ENCODE results near the gene ALKBH7.
"Not testable (repeated sequence)": the region's sequence is repeated elsewhere in the genome, so short reads cannot be mapped to it uniquely, and the experiment has no call there.

Gene ALKBH7, protein sequence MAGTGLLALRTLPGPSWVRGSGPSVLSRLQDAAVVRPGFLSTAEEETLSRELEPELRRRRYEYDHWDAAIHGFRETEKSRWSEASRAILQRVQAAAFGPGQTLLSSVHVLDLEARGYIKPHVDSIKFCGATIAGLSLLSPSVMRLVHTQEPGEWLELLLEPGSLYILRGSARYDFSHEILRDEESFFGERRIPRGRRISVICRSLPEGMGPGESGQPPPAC

DNA sequence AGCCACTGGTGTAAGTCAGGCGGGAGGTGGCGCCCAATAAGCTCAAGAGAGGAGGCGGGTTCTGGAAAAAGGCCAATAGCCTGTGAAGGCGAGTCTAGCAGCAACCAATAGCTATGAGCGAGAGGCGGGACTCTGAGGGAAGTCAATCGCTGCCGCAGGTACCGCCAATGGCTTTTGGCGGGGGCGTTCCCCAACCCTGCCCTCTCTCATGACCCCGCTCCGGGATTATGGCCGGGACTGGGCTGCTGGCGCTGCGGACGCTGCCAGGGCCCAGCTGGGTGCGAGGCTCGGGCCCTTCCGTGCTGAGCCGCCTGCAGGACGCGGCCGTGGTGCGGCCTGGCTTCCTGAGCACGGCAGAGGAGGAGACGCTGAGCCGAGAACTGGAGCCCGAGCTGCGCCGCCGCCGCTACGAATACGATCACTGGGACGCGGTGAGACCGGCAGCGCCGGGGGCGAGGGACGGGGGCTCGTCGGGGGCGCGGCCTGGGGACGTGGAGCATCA lies at the start of gene ALKBH7:
TSS of gene ALKBH7 (plus strand) at position 201 of the 502 bp plus-strand sequence. CDS start at position 228, 27 bp downstream.
- DNase-seq, result peak; percentile 100

DNA sequence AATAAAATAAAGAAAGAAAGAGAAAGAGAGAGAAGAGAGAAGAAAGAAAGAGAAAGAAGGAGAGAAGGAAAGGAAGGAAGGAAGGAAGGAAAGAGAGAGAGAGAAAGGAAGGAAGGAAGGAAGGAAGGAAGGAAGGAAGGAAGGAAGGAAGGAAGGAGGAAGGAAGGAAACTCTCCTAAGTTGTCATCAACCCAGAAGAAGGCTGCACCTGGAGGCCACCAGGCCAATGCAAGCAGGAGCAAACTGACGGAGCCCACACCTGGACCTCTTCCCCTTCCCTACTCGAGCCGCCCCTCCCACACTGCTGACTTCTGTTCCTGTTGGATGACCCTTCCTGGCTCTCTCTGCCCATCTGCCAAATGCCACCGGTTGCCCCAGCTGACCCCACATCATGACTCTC lies 47.8 kb upstream of the ALKBH7 start:
- peak; percentile 20 for DNase-seq

DNA sequence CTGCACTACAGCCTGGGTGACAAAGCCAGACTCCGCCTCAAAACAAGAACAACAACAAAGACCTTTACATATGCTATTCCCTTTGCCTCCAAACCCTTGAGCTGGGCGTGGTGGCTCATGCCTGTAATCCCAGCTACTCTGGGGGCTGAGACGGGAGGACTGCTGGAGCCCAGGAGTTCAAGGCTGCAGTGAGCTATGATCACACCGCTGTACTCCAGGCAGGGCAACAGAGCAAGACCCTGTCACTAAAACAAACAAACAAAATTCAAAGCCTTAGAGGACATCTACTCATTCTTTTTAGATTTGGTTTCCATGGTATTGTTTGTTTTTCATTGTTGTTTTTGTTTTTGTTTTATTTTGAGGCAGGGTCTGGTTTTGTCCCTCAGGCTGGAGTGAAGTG lies 47.0 kb upstream of the ALKBH7 start:
- no peak for DNase-seq

DNA sequence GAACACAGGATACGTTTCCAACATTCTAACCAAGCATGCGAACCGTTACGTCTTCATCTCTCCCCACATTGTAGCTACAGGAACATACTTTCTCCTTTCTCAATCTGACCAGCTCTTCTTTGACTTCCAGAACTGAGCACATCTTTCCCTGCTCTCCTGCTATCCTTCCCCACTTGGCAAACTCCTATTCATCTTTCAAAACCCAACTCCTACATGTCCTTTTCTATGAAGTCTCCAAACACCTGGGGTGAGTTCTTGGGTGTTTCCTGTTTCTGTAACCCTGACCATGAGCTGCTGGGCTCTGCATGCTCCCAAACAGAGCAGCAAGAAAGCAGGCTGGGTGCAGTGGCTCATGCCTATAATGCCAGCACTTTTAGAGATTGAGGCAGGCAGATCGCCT lies 45.8 kb upstream of the ALKBH7 start:
- DNase-seq, result no peak

DNA sequence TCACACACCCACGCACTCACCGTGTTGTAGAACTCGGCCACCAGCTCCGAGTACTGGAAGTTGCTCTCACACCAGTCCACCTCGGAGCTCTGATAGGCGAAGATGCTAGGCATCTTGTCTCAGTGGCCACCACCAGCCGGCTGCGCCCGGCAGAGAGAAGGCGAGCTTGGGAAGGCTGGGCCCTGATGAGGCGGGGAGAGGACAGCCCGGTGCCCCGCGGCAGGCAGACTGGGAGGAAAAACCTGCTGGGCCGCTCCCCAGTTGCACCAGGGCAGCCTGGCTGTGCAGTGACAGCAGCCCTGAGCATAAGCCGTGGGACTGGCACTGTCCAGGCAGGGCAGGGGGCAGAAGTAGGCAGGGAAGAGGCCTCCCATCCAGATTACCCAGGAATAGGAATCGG lies 39.2 kb upstream of the ALKBH7 start, which contains the start of gene ACER1:
TSS of gene ACER1 (minus strand) at position 174 of the 400 bp plus-strand sequence. CDS start at position 113, 61 bp downstream.
- DNase-seq, result no peak

DNA sequence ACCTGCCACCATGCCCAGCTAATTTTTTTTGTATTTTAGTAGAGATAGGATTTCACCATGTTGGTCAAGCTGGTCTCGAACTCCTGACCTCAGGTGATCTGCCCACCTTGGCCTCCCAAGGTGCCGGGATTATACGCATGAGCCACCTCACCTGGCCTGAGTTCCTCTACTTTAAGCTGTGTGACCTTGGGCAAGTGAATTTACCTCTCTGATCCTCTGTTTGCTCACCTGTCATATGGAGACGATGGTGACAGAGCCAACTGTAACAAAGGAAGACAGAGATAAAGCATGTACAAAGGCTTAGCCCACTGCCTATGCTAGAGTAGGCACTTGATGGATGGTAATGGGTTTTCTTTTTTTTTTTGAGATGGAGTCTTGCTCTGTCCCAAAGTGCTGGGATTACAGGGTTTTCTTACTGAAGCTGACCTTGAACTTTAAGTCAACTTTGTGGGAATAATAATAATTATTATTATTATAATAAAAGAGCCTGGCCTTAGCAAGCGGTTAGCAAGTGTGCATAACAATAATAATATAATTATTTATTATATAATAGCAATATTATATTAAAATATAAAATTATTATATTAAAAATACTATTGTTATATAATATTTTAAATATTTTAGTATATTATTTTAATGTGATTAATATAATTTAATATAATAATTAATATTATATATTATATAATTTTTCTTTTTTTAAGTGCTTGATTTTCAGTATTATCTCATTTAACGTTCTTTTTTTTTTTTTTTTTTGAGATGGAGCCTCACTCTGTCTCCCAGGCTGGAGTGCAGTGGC lies 37.9 kb upstream of the ALKBH7 start:
- DNase-seq, result no peak

DNA sequence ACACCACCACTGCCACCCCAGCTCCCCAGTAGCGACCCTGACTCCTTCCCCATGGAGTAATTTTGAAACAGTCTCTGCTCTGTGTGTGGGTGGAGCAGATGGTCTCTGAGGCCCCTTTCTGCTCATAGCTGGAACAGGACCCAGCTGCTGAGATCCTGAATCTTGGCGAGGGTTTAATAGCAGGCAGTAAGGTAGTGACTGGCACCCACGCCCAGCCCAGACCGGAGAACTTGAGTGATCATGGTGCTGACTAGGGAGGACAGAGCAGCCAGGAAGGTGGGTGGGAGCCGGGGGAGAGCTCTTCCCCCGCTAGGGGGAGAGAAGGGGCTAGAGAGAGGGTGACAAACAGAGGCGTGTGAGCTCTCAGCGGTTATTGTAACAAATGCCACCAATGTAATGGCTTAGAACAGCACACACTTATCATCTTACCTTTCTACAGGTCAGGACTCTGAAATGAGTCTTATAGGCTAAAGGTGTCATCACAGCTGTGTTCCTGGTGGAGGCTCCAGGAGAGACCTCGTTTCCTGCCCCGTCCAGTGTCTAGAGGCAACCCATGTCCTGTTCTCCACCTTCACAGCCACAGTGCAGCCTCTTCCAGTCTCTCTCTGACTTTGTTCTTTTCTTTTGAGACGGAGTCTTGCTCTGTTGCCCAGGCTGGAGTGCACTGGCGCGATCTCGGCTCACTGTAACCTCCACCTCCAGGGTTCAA lies 31.9 kb upstream of the ALKBH7 start:
- peak; percentile 10 for DNase-seq

DNA sequence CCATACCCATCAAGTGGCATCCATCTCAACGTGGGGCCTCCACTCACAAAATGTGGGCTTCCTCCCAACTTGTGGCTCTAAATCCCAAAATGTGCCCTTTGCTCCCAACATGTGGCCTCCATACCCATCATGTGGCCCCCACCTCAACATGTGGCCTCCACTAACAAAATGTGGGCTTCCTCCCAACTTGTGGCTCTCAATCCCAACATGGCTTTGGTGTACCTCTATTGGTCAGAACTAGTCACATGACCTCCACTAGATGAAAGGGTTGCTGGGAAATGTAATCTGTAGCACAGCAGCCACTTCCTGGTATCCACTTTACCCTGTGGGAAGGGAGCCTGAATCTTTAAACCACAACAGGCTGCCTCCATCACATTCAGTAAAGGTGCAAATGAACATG lies 29.1 kb upstream of the ALKBH7 start:
- no peak for DNase-seq

DNA sequence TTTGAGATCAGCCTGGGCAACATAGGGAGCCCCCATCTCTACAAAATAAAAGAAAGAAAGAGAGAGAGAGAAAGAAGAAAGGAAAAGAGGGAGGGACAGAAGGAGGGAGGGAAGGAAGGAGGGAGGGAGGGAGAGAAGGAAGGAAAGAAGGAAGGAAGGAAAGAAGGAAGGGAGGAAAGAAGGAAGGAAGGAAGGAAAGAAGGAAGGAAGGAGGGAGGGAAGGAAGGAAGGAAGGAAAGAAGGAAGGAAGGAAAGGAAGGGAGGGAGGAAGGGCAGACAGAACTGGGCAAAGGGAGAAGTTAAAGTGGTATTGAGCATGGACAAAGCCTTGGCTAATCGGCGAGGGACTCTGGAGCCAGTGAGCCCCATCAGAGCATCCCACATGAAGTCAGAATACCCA lies 23.3 kb upstream of the ALKBH7 start:
- DNase-seq, result not testable (repeated sequence)

DNA sequence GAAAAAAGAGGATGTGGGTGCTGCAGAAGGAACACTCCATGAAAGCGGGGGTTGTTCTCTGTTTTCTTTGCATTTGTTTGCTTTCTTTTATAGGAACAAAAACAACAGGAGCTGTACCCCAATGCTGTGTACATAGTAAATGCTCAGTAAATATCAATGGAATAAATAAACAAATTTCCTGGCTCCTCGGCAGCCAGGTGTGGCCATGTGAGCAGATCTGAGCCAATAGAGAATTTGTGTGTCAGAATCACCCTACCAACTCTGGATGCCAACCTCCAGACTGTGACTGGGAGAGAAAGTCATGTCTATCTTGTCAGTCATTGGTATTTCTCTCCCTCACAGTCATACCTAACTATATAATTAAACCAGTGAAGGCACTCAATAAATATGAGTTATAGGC lies 21.9 kb upstream of the ALKBH7 start:
- no peak for DNase-seq

DNA sequence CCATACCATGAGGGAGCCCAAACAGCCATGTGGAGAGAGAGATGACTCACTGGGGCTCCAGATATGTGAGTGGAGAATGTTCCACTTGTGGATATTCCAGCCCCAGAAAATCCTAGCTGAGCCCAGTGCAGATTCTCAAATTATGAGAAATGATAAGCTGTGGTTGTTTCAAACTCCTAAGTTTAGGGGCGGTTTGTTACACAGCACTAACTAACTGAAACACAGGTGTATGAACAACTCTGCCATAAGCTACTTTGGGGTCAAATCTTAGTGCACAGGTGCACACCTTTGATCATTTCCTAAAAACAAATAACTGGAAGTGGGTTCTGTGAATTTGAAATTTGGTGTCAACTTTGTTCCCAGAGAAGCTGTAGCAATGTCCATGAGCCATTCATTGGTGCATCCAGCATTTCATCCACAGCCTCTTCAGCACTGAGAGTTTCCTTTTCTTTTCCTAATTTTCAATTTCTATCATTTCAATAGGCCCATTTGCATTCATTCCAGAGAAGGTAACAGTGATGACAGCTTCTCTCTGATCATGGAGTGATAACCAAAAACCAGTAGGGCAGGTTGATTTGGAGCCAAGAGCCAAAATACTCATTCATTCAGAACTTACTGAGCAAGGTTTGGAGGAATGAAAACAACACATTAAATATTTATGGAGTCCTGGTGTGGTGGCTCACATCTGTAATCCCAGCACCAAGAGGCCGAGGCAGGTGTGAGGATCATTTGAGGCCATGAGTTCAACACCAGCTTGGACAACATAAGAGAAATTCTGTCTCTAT lies 20.0 kb upstream of the ALKBH7 start:
- DNase-seq, result no peak

DNA sequence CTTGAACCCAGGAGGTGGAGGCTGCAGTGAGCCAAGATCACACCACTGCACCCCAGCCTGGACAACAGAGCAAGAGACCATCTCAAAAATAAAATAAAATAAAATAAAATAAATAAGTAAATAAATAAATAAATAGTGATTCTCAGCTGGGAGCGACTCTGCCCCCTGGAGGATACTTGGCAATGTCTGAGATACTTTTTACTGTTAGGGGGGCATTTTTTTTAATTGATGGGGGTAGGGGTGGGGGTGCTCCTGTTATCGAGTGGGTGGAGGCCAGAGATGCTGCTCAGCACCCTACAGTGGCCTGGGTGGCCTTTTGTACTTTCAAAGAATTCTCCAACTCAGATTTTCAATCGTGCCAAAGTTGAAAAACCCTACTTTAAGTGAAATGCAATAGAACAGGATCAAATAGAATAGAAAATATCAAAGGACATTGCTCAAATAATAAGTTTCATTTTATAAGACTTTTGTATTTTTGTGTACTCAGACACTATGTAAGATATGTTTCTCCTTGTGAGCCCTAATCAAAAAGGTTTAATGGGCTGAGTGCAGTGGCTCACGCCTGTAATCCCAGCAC lies 18.4 kb upstream of the ALKBH7 start:
- no peak for DNase-seq

DNA sequence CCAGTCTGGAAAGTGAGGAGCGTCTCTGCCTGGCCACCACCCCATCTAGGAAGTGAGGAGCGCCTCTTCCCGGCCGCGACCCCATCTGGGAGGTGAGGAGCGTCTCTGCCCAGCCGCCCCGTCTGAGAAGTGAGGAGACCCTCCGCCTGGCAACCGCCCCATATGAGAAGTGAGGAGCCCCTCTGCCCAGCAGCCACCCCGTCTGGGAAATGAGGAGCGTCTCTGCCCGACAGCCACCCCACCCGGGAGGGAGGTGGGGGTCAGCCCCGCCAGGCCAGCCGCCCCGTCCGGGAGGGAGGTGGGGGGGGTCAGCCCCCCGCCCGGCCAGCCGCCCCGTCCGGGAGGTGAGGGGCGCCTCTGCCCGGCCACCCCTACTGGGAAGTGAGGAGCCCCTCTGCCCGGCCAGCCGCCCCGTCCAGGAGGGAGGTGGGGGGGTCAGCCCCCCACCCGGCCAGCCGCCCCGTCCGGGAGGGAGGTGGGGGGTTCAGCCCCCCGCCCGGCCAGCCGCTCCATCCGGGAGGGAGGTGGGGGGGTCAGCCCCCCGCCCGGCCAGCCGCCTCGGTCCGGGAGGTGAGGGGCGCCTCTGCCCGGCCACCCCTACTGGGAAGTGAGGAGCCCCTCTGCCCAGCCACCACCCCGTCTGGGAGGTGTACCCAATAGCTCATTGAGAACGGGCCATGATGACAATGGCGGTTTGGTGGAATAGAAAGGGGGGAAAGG lies 17.1 kb upstream of the ALKBH7 start:
- not testable (repeated sequence) for DNase-seq

DNA sequence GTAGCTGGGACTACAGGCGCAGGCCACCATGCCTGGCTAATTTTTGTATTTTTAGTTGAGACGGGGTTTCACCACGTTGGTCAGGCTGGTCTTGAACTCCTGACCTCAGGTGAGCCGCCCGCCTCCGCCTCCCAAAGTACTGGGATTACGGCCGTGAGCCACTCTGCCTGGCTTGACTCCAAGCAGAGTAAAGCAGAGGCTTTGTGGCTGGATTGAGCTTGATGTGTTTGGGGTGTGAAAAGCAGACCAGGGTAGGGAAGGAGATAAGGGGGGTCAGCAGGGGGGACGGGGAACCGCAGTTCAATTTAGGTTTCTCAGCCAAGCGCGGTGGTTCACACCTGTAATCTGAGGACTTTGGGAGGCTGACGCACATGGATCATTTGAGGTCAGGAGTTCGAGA lies 15.4 kb upstream of the ALKBH7 start:
- no peak for DNase-seq

DNA sequence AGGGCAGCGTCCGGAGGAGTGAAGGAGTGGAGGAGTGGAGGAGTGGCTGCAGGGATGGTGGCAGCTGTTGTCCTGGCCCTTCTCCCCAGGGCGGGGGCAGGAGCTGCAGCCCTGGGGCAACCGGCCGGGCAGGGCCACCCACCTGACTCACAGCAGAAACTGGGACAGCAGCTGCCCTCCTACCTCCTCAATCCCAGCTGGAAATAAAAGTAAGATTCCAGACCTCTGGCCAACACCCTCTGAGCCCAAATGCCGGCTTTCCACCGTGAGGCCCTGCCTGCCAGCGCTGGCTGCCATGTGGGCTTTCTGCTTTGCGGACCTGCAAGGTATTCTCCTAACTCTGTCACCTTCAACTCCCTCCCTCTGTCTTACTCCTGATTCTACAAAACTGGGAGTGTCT lies 14.6 kb upstream of the ALKBH7 start:
- no peak for DNase-seq

DNA sequence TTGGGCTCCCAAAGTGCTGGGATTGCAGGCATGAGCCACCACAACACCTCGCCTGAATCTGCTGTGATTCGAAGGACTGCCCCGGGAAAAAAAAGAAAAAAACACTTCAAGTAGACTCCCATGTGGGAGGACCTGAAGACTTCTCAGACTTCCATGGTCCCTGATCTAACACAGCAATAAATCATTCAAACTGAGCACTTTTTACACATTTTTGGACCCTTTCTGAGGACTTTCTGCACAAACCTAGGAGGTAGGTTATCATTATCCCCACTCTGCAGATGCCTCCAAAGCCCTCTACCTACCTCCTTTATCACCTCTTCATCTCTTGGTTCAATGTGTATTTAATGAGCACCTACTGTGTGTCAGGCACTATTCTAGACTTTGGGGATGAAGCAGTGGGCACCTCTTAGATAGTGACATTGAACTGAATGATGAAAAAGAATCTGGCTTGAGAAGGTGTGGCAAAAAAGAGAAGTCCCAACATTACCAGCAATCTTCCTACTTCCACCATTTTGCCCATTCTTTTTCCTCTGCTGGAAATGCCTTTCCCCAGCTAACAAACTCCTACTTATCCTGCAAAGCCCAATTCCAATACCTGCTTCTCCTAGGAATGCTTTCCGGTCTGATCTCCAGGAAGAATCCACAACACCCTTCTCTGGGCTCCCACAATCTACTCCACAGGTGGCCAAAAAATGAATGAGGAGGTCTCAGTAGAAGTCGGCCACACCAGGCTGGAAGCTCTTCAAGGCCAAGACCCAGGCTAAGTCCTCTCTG lies 12.8 kb upstream of the ALKBH7 start:
- DNase-seq, result no peak

DNA sequence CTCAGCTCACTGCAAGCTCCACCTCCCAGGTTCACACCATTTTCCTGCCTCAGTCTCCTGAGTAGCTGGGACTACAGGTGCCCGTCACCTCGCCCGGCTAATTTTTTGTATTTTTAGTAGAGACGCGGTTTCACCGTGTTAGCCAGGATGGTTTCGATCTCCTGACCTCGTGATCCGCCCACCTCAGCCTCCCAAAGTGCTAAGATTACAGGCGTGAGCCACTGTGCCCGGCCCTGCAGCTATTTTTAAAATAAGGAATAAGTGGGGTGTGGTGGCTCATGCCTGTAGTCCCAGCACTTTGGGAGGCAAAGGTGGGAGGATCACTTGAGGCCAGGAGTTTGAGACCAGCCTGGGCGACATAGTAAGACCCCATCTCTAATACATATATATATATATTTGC lies 12.1 kb upstream of the ALKBH7 start:
- DNase-seq, result not testable (repeated sequence)

DNA sequence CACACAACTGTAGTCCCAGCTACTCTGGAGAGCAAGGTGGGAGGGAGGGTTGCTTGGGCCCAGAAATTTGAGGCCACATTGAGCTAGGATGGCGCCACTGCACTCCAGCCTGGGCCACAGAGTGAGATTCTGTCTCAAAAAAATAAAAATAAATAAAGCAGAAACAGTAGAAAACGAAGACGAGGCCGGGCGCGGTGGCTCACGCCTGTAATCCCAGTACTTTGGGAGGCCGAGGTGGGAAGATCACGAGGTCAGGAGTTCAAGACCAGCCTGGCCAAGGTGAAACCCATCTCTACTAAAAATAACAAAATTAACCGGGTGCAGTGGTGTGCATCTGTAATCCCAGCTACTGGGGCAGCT lies 11.8 kb upstream of the ALKBH7 start:
- not testable (repeated sequence) for DNase-seq

DNA sequence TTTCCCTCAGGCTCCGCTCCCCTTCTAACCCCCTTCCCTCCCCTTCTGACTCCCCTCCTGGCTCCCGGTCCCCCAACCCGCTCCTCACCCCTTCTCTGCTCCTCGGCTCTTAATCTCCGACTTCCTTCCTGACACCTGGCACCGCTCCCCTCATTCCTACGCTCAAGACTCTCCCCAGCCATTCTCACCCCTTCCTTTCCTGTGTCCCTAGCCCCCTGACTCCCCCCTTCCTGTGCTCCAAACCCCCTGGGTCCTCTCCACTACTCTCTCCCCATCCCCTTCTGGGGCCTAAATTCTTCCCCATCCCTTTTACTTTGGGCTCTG lies 10.6 kb upstream of the ALKBH7 start:
- no peak for DNase-seq

DNA sequence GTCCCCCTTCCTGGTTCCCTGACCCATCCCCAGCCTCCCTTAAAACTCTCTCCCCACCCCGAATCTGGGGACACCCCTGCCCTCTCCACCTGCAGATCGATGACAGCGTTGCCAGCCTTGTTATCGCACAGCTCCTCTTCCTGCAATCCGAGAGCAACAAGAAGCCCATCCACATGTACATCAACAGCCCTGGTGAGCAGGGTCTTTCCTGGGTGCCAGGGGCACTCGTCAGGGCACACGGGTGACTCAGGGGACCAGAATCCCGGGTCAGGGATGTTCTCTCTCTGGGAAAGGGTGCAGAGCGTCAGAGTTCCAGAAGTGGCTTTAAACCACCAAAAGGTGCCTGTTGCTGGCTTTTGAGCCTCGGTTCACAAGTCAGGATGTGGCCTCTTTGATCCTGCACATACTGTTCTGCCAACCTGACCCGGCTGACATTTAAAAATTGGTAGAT lies 10.2 kb upstream of the ALKBH7 start:
- DNase-seq, result no peak

DNA sequence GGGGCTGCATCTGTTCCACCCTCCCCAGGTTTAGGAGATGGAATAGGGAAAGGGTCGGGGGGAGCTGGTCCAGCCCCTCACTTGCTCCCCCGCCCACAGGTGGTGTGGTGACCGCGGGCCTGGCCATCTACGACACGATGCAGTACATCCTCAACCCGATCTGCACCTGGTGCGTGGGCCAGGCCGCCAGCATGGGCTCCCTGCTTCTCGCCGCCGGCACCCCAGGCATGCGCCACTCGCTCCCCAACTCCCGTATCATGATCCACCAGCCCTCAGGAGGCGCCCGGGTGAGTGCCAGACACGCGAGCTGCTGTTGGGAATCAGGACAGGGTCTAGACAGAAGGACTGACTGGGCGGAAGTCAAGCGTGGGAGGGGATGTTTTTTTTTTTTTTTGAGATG lies 8.2 kb upstream of the ALKBH7 start:
- DNase-seq, result no peak
